ENCODE results near the gene SOX6. TPM values are rescaled to one million over a fixed set of nuclear protein-coding genes. Genes with fewer than 3 reads are reported as not detected.

The SOX6 gene
- total RNA-seq, 1 donor from 2014 or later: 0.34 TPM

GRCh38 chr11:16278273-16278672, 78.1 kb downstream of the SOX6 start:
- Mint-ChIP-seq H3K9me3 (no peaks in the 10 kb centered on the region), H3K4me1 (ENCODE audit: low read depth) (peaks cover 2% of the 10 kb centered on the region), H3K4me3 (ENCODE audit: low read depth) (no peak overlapping the region), H3K27me3 (ENCODE audit: low read depth) (no peaks in the 10 kb centered on the region), H3K27ac (no peak overlapping the region), H3K36me3 (ENCODE audit: low read depth) (no peaks in the 10 kb centered on the region)
- DNase-seq (ENCODE audit: low spot score): no peak
- intact Hi-C loops (cut with micrococcal nuclease): no loop called here

GRCh38 chr11:16276251-16276650, 80.1 kb downstream of the SOX6 start:
- no peak for DNase-seq (ENCODE audit: low spot score)
- H3K9me3 Mint-ChIP-seq: no peaks in the 10 kb centered on the region
- H3K27me3 Mint-ChIP-seq (ENCODE audit: low read depth): no peaks in the 10 kb centered on the region
- H3K27ac Mint-ChIP-seq: no peak overlapping the region
- H3K4me1 Mint-ChIP-seq (ENCODE audit: low read depth): peaks cover 2% of the 10 kb centered on the region
- no peak overlapping the region for H3K4me3 Mint-ChIP-seq (ENCODE audit: low read depth)
- H3K36me3 Mint-ChIP-seq (ENCODE audit: low read depth): no peaks in the 10 kb centered on the region
- intact Hi-C loops (cut with micrococcal nuclease): no loop called here

- no peaks in the 10 kb centered on the region for H3K36me3 Mint-ChIP-seq (ENCODE audit: low read depth)
- H3K9me3 Mint-ChIP-seq: no peaks in the 10 kb centered on the region
- intact Hi-C loops (cut with micrococcal nuclease): no loop called here
- H3K4me3 Mint-ChIP-seq (ENCODE audit: low read depth): no peak overlapping the region
- no peaks in the 10 kb centered on the region for H3K4me1 Mint-ChIP-seq (ENCODE audit: low read depth)
- H3K27me3 Mint-ChIP-seq (ENCODE audit: low read depth): no peaks in the 10 kb centered on the region
- H3K27ac Mint-ChIP-seq: no peak overlapping the region
- no peak for DNase-seq (ENCODE audit: low spot score)
Measured at GRCh38 chr11:16271258-16271657, 85.1 kb downstream of the SOX6 start.

DNA sequence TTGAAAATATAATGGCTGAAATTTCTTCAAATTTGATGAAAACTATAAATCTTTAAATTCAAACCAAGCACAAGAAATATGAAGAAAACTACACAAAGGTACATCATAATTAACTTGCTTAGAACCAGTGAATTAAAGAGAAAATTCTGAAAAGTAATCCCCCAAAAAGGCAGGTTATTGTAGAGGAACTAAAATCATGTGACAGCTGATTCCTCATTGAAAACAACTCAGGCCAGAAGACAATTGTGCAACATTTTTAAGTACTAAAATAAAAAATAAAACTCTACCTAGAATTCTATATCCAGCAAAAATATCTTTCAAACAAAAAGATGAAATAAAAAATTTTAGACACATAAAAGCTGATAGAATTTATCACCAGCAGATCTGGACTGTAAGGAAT, 90.3 kb downstream of the SOX6 start:
- no peak overlapping the region for H3K27ac Mint-ChIP-seq
- no peaks in the 10 kb centered on the region for H3K36me3 Mint-ChIP-seq (ENCODE audit: low read depth)
- H3K4me1 Mint-ChIP-seq (ENCODE audit: low read depth): no peaks in the 10 kb centered on the region
- intact Hi-C loops (cut with micrococcal nuclease): no loop called here
- no peak for DNase-seq (ENCODE audit: low spot score)
- no peaks in the 10 kb centered on the region for H3K9me3 Mint-ChIP-seq
- no peak overlapping the region for H3K4me3 Mint-ChIP-seq (ENCODE audit: low read depth)
- H3K27me3 Mint-ChIP-seq (ENCODE audit: low read depth): no peaks in the 10 kb centered on the region

DNA sequence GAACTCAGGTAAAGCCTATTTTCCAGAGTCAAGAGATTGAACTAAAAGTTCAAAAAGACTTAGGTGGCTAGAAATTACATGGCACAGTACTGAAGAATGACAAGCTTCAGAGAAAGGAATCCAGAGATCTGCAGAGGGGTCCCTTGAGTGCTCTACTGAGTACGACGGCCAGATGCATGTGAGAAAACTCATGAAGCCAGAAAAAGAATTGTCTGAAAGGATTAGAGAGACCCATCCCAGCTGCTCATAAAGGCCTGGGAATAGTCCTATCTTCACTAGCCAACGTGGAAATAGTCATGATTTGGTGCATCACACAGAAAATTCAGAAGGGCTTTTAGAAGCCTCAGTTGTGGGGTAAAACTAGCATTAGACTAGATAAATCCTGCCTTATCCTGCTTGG, 91.3 kb downstream of the SOX6 start:
- Mint-ChIP-seq H3K4me1 (ENCODE audit: low read depth) (no peaks in the 10 kb centered on the region), H3K27me3 (ENCODE audit: low read depth) (no peaks in the 10 kb centered on the region), H3K36me3 (ENCODE audit: low read depth) (no peaks in the 10 kb centered on the region), H3K27ac (no peak overlapping the region), H3K4me3 (ENCODE audit: low read depth) (no peak overlapping the region), H3K9me3 (no peaks in the 10 kb centered on the region)
- intact Hi-C loops (cut with micrococcal nuclease): no loop called here
- no peak for DNase-seq (ENCODE audit: low spot score)

GRCh38 chr11:16262645-16262955, 93.7 kb downstream of the SOX6 start:
- Mint-ChIP-seq H3K36me3 (ENCODE audit: low read depth) (no peaks in the 10 kb centered on the region), H3K4me3 (ENCODE audit: low read depth) (no peak overlapping the region), H3K27ac (no peak overlapping the region), H3K4me1 (ENCODE audit: low read depth) (no peaks in the 10 kb centered on the region), H3K27me3 (ENCODE audit: low read depth) (no peaks in the 10 kb centered on the region), H3K9me3 (no peaks in the 10 kb centered on the region)
- DNase-seq (ENCODE audit: low spot score): no peak
- intact Hi-C loops (cut with micrococcal nuclease): no loop called here

DNA sequence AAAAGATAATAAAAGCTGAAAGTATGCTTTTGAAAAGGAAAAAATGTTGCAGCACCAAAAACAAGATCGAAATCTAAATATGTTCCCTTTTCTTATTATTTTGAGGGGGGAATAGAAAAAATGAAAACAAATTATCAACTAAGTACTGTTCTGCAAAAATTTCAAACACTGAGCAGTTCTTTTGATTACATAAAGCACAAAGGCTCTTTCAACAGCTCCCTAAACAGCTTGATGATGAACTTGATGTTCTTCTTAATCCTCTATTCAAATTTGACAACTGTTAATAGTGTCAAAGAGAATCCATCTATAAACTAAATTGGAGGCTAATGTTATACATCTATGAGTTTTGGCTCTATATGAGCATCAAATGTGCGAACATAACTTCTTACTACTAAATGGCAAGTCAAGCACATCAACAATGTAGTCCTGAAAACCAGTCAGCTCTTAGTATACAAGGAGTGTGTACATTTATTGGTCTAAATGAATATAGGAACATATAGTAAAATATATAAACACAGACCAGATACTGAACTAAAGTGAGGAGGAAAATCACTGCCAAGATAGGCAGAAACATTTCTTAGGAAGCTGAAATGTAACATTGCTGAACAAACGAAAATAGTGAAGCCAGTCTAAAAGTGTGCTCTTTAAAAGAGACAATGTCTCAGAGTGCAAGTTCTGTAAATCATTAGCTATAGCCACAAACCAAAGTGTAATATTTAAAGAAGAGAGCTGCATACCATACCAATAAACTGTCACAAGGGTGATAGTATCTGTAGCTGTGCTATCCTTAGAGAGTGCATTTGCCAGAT, 94.3 kb downstream of the SOX6 start:
- Mint-ChIP-seq H3K4me1 (ENCODE audit: low read depth) (no peaks in the 10 kb centered on the region), H3K4me3 (ENCODE audit: low read depth) (no peak overlapping the region), H3K9me3 (peaks cover 1% of the 10 kb centered on the region), H3K36me3 (ENCODE audit: low read depth) (no peaks in the 10 kb centered on the region), H3K27ac (no peak overlapping the region), H3K27me3 (ENCODE audit: low read depth) (no peaks in the 10 kb centered on the region)
- intact Hi-C loops (cut with micrococcal nuclease): no loop called here
- DNase-seq (ENCODE audit: low spot score): no peak

DNA sequence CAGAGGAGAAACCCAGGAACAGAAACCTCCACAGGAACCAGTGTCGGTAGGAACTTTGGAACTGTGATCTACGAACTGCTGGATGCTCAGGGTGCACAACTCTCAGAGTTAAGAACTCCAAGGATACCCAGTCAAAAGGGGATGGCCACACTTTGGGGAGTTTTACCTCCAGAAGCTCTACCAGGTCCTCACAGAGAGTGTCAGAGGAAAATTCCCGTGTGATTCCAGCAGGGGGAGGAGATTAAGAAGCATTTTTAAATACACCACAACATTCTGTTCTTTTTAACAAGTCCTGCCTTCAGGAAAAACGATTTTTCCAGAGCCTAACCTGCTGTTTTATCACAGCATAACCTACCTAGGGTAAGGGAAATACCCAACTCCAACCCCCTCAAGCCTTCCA, 104.0 kb downstream of the SOX6 start:
- H3K27ac Mint-ChIP-seq: no peak overlapping the region
- H3K36me3 Mint-ChIP-seq (ENCODE audit: low read depth): no peaks in the 10 kb centered on the region
- DNase-seq (ENCODE audit: low spot score): no peak
- no peak overlapping the region for H3K4me3 Mint-ChIP-seq (ENCODE audit: low read depth)
- no peaks in the 10 kb centered on the region for H3K4me1 Mint-ChIP-seq (ENCODE audit: low read depth)
- intact Hi-C loops (cut with micrococcal nuclease): no loop called here
- no peaks in the 10 kb centered on the region for H3K27me3 Mint-ChIP-seq (ENCODE audit: low read depth)
- H3K9me3 Mint-ChIP-seq: peaks cover 8% of the 10 kb centered on the region

GRCh38 chr11:16248248-16248647, 108.1 kb downstream of the SOX6 start:
- no peak for DNase-seq (ENCODE audit: low spot score)
- H3K27ac Mint-ChIP-seq: no peak overlapping the region
- H3K4me1 Mint-ChIP-seq (ENCODE audit: low read depth): no peaks in the 10 kb centered on the region
- H3K36me3 Mint-ChIP-seq (ENCODE audit: low read depth): no peaks in the 10 kb centered on the region
- no peaks in the 10 kb centered on the region for H3K27me3 Mint-ChIP-seq (ENCODE audit: low read depth)
- no peak overlapping the region for H3K4me3 Mint-ChIP-seq (ENCODE audit: low read depth)
- intact Hi-C loops (cut with micrococcal nuclease): no loop called here
- peaks cover 11% of the 10 kb centered on the region for H3K9me3 Mint-ChIP-seq

DNA sequence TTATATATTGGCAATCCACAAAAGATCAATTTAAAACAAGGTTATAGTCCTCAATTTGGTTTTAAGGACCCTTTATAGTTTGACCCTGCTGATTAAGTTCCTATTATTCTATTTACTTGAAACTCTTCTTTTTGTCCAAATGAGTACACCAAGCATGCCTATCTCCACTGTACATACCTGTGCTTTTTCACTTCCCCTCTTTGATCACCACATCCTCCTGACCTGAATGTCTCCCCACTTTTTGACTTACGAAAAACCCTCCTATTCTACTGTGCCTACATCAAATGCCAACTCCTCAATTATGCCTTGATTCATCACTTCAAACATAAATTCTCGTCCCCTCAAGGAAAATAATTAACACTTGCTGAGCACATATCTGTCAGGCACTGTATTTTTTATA, 113.5 kb downstream of the SOX6 start:
- intact Hi-C loops (cut with micrococcal nuclease): no loop called here

DNA sequence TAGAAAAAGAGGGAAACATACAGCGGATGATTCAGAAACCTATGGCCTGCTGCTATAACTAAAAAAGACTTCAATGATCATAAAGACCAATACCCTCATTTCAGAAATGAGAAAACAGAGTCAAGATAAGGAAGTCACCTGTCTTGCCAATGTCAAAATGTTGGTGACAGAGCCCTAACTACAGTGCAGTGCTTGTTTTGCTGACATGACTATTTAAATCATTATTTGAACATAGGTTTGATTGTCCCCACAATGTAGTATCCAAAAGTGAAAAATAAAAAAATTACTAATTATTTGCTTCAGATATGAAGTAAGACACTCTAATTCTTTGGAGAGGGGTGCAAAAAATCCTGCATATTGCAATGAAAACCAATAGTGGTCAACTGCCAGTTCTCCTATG, 115.7 kb downstream of the SOX6 start:
- intact Hi-C loops (cut with micrococcal nuclease): no loop called here

More for the DNA sequence above, 113.5 kb downstream of the SOX6 start:
- H3K36me3 Mint-ChIP-seq (ENCODE audit: low read depth): no peaks in the 10 kb centered on the region
- H3K4me1 Mint-ChIP-seq (ENCODE audit: low read depth): no peaks in the 10 kb centered on the region
- H3K27me3 Mint-ChIP-seq (ENCODE audit: low read depth): no peaks in the 10 kb centered on the region
- no peak overlapping the region for H3K27ac Mint-ChIP-seq
- no peak for DNase-seq (ENCODE audit: low spot score)
- no peak overlapping the region for H3K4me3 Mint-ChIP-seq (ENCODE audit: low read depth)
- peaks cover 8% of the 10 kb centered on the region for H3K9me3 Mint-ChIP-seq

GRCh38 chr11:16239141-16240105, 116.9 kb downstream of the SOX6 start:
- DNase-seq (ENCODE audit: low spot score): no peak
- H3K4me3 Mint-ChIP-seq (ENCODE audit: low read depth): no peak overlapping the region
- intact Hi-C loops (cut with micrococcal nuclease): no loop called here
- no peaks in the 10 kb centered on the region for H3K36me3 Mint-ChIP-seq (ENCODE audit: low read depth)
- no peaks in the 10 kb centered on the region for H3K27me3 Mint-ChIP-seq (ENCODE audit: low read depth)
- H3K4me1 Mint-ChIP-seq (ENCODE audit: low read depth): no peaks in the 10 kb centered on the region
- H3K9me3 Mint-ChIP-seq: peaks cover 4% of the 10 kb centered on the region
- H3K27ac Mint-ChIP-seq: no peak overlapping the region

More for the DNA sequence above, 115.7 kb downstream of the SOX6 start:
- Mint-ChIP-seq H3K36me3 (ENCODE audit: low read depth) (no peaks in the 10 kb centered on the region), H3K9me3 (peaks cover 4% of the 10 kb centered on the region), H3K4me3 (ENCODE audit: low read depth) (no peak overlapping the region), H3K27me3 (ENCODE audit: low read depth) (no peaks in the 10 kb centered on the region), H3K27ac (no peak overlapping the region), H3K4me1 (ENCODE audit: low read depth) (no peaks in the 10 kb centered on the region)
- DNase-seq (ENCODE audit: low spot score): no peak

DNA sequence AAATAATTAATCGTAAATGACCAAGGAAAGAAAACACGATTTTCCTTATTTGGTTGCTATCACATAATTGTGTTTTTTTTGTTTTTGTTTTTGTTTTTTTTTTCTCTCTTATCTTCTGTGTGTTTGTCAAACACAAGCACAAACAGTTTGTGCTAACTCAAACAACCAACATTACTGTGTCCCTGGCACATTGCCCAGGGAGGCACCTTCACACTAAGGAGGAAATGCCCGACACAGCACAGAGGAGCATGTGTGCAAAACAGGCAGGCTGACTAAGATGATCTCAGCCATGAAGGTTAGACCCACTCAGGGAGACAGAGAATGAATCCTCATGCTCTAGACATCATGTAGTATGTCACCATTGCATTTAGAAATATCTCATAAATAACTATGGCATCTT, 130.1 kb downstream of the SOX6 start:
- Mint-ChIP-seq H3K27ac (no peak overlapping the region), H3K36me3 (ENCODE audit: low read depth) (no peaks in the 10 kb centered on the region), H3K4me1 (ENCODE audit: low read depth) (no peaks in the 10 kb centered on the region), H3K27me3 (ENCODE audit: low read depth) (no peaks in the 10 kb centered on the region), H3K4me3 (ENCODE audit: low read depth) (no peak overlapping the region), H3K9me3 (no peaks in the 10 kb centered on the region)
- DNase-seq (ENCODE audit: low spot score): no peak
- intact Hi-C loops (cut with micrococcal nuclease): no loop called here
